Brain microvascular endothelial cell (primary cell): ENCODE measurements around the gene ABCC4.

Source experiments
- DNase-seq: peaks from one replicate; pipeline ENCODE4 v3.0.0-alpha.2; 2020
- H3K27ac ChIP-seq: fragments of 250-450 bp; sonication (Bioruptor Pico); 2 replicates; pipeline ENCODE4 v1.5.1; 2020; ENCODE audit warnings: mild to moderate bottlenecking, moderate library complexity
- H3K27me3 ChIP-seq: fragments of 250-450 bp; sonication (Bioruptor Pico); replicated peaks from 2 replicates; pipeline ENCODE4 v1.5.1; 2020; ENCODE audit warnings: mild to moderate bottlenecking
- H3K36me3 ChIP-seq: fragments of 250-450 bp; sonication (Bioruptor Pico); replicated peaks from 2 replicates; pipeline ENCODE4 v1.5.1; 2020; ENCODE audit warnings: mild to moderate bottlenecking
- H3K4me3 ChIP-seq: 2 replicates; pipeline ENCODE4 v1.5.1; 2011; ENCODE audit warnings: low read depth, mild to moderate bottlenecking, control low read depth, low read length, moderate library complexity
- in situ Hi-C: cut with HindIII; loops from 2 replicates; pipeline ENCODE4 v1.10.0; 2017; ENCODE audit warnings: low sequenced_read_pairs, low pct_ligation_motif_present
- TF ChIP-seq, protein P1 (sequence below): IDR thresholded peaks from 2 replicates; pipeline ENCODE4 v1.5.1; 2011; ENCODE audit warnings: low read depth, mild to moderate bottlenecking, moderate library complexity, low read length, control low read depth, inconsistent platforms; ENCODE audit errors: missing control alignments

The ABCC4 gene

DNA sequence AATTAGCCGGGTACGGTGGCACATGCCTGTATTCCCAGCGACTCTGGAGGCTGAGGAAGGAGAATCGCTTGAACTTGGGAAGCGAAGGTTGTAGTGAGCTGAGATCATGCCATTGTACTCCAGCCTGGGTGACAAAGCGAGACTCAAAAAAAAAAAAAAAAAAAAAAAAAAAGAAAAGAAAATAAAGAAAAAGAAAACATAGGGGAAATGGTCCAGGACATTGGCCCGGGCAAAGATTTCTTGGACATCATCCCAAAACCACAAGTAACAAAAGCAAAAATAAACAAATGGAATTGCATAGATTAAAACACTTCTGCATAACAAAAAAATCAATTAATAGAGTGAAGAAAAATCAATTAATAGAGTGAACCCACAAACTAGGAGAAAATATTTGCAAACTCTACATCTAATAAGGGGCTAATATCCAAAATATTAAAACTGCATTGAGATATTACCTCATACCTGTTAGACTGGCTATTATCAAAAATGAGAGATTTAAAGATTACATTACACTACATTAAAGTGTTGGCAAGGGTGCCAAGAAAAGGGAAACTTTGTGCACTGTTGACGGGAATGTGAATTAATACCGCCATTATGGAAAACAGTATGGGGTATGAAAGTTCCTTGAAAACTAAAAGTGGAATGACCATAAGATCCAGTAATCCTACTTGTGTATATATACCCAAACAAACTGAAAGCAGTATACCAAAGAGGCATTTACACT, 18.5 kb upstream of the ABCC4 start:
- Histone ChIP-seq H3K27ac (no peak overlapping the region), H3K4me3 (no peak overlapping the region), H3K27me3 (no peaks in the 10 kb centered on the region), H3K36me3 (no peaks in the 10 kb centered on the region)
- TF ChIP-seq, protein P1, sequence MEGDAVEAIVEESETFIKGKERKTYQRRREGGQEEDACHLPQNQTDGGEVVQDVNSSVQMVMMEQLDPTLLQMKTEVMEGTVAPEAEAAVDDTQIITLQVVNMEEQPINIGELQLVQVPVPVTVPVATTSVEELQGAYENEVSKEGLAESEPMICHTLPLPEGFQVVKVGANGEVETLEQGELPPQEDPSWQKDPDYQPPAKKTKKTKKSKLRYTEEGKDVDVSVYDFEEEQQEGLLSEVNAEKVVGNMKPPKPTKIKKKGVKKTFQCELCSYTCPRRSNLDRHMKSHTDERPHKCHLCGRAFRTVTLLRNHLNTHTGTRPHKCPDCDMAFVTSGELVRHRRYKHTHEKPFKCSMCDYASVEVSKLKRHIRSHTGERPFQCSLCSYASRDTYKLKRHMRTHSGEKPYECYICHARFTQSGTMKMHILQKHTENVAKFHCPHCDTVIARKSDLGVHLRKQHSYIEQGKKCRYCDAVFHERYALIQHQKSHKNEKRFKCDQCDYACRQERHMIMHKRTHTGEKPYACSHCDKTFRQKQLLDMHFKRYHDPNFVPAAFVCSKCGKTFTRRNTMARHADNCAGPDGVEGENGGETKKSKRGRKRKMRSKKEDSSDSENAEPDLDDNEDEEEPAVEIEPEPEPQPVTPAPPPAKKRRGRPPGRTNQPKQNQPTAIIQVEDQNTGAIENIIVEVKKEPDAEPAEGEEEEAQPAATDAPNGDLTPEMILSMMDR: no peak
- in situ Hi-C loops: no loop called here
- no peak for DNase-seq

DNA sequence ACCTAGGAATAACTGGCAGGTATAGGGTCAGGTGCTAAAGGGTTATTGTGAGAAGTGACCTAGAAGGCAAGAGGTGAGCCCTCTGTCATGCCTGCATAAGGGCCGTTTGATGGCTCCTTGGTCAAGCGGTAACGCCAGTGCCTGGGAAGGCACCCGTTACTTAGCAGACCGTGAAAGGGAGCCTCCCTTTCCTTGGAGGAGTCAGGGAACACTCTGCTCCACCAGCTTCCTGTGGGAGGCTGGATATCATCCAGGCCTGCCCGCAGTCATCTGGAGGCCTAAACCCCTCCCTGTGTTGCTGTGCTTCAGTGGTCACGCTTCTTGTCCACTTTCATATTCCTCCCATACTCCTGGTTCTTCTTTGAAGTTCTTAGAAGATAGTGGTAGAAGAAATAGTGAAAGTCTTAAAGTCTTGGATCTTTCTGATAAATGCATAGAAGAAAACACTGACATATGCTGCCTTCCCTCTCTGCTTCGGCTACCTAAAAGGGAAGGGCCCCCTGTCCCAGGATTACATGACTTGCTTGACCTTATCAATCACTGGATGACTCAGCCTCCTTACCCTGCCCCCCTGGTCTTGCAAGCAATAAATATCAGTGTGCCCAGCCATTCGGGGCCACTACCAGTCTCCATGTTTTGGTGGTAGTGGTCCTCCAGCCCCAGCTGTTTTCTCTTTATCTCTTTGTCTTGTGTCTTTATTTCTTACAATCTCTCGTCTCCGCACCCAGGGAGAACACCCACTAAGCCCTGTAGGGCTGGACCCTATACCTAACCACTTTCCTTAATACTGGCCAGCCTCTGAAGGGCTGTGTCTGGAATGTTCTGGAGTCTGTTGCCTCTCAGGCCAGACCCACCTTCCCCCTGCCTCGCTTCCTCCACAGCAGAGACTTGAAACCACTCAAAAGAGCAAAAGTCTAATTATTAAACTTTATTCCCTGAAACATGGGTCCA, 16.1 kb upstream of the ABCC4 start:
- no peak for DNase-seq
- no peaks in the 10 kb centered on the region for H3K36me3 ChIP-seq
- no peak overlapping the region for H3K4me3 ChIP-seq
- TF ChIP-seq, protein P1: no peak
- H3K27me3 ChIP-seq: no peaks in the 10 kb centered on the region
- H3K27ac ChIP-seq: no peak overlapping the region
- in situ Hi-C loops: no loop called here

DNA sequence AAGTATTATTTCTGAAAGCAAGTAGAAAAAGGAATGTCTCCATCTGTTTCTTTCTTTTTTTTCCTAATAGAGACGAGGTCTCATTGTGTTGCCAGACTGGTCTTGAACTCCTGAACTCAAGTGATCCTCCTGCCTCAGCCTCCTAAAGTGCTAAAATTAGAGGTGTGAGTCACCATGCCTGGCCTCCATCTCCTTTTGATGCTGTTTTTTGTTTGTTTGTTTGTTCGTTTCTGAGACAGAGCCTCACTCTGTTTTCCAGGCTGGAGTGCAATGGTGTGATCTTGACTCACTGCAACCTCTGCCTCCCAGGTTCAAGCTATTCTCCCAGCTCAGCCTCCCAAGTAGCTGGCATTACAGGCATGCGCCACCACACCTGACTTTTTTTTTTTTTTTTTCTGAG, 14.5 kb upstream of the ABCC4 start:
- Histone ChIP-seq H3K4me3 (no peak overlapping the region), H3K27ac (no peak overlapping the region), H3K27me3 (no peaks in the 10 kb centered on the region), H3K36me3 (no peaks in the 10 kb centered on the region)
- TF ChIP-seq, protein P1: no peak
- DNase-seq: no peak
- in situ Hi-C loops: no loop called here

DNA sequence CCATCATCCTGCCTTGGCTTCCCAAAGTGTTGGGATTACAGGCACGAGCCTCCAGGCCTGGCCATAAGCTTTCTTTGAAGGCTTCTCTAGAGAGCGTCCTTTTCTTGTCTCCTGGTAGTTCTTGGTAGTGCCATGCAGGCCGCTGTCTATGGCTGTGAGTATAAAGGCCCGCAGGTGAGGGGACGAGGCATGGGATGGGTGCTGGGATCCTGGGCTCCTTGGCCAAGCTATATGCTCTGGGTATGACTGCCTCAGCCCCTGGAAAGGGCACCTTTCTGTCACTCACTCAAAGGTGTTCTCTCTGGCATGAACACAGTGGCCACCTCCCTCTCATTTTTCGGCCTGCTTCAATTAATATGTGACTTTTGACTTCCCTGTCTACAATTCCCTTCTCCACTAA, 6.3 kb upstream of the ABCC4 start:
- Histone ChIP-seq H3K27me3 (no peaks in the 10 kb centered on the region), H3K36me3 (no peaks in the 10 kb centered on the region), H3K4me3 (no peak overlapping the region), H3K27ac (no peak overlapping the region)
- in situ Hi-C loops: no loop called here
- no peak for DNase-seq
- TF ChIP-seq, protein P1: no peak

DNA sequence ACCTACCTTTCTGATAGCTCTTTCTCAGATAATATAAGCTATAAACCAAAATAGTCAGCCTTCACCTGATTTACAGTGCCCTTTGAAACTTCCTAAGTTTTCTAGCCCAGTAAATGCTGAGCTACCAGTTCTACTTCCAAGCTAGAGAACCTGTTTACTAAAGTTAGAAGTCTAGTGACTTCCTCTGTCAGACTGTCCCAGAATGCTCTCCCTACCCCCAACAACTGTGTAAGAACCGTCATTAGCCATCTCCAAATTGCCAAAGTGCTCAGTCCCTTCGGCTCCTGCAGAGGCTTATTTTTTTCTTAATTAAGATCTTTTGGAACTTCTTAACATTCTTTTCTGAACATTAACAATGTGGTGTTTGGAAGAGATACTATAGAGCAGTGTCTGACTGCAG, 3.2 kb upstream of the ABCC4 start:
- DNase-seq: no peak
- TF ChIP-seq, protein P1: no peak
- in situ Hi-C loops: no loop called here
- no peak overlapping the region for H3K4me3 ChIP-seq
- H3K27me3 ChIP-seq: no peaks in the 10 kb centered on the region
- H3K36me3 ChIP-seq: no peaks in the 10 kb centered on the region
- no peak overlapping the region for H3K27ac ChIP-seq
